Testis (tissue), 2 donors: ENCODE results near the gene BMP5.

Experiments
- POLR2A ChIP-seq: fragments of 450-650 bp; IDR thresholded peaks from one replicate; pipeline ENCODE4 v1.6.1; 2017; ENCODE audit warnings: antibody characterized with exemption, mild to moderate bottlenecking, moderate library complexity
- TF ChIP-seq, protein P1 (sequence below), 3 experiments: fragments of 450-650 bp in 2 of 3; fragments of 200-600 bp in 1 of 3; sonication (generic) in 1 of 3; IDR thresholded peaks; one replicate each; pipeline ENCODE4 v1.5.1; 2016 to 2019; ENCODE audit warnings: antibody characterized with exemption in 3 of 3, mild to moderate bottlenecking in 2 of 3, moderate library complexity in 1 of 3

DNA sequence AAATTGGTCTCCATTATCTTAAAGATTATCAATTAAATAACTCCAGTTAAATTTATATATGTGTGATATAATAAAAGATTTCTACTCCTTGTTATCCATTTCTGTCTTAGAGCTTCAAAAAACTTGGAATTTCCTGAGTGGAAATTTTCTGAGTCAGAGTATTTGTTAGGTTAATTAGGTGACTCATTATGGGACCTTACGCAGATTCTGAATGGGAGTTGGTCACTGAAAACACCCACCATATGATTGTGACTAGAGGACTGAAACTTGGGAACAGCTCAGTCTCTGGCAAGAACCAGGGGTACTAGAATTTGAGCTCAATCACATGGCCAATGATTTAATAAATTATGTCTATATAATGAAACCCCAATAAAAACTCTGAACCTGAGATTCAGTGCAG, 171.0 kb downstream of the BMP5 start:
- TF ChIP-seq, protein P1, sequence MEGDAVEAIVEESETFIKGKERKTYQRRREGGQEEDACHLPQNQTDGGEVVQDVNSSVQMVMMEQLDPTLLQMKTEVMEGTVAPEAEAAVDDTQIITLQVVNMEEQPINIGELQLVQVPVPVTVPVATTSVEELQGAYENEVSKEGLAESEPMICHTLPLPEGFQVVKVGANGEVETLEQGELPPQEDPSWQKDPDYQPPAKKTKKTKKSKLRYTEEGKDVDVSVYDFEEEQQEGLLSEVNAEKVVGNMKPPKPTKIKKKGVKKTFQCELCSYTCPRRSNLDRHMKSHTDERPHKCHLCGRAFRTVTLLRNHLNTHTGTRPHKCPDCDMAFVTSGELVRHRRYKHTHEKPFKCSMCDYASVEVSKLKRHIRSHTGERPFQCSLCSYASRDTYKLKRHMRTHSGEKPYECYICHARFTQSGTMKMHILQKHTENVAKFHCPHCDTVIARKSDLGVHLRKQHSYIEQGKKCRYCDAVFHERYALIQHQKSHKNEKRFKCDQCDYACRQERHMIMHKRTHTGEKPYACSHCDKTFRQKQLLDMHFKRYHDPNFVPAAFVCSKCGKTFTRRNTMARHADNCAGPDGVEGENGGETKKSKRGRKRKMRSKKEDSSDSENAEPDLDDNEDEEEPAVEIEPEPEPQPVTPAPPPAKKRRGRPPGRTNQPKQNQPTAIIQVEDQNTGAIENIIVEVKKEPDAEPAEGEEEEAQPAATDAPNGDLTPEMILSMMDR (IDR thresholded peaks at IDR 0.05): no peak
- TF ChIP-seq POLR2A: no peak
